Caki2 (cell line): Measurements from ENCODE around the gene DHX16. TPM values are rescaled to one million over a fixed set of nuclear protein-coding genes. Genes with fewer than 3 reads are reported as not detected.
"Not testable (repeated sequence)": the region's sequence is repeated elsewhere in the genome, so short reads cannot be mapped to it uniquely, and the experiment has no call there.

ENCODE experiments used
- DNase-seq: peaks from one replicate; pipeline ENCODE4 v3.0.0-alpha.2; 2015; ENCODE audit warnings: low read depth
- in situ Hi-C: cut with HindIII; loops from 2 replicates; pipeline ENCODE4 v1.10.0; 2016; ENCODE audit warnings: low sequenced_read_pairs, low pct_unique_long_range_greater_than_20kb, mixed read lengths
- total RNA-seq: library from RNA; depleted of rRNA; stranded (reverse); fragments of >200 nt; shearing (Covaris generic); gene quantifications from 2 replicates; pipeline ENCODE4 v1.2.3, GENCODE V29; 2014; ENCODE audit warnings: low replicate concordance

The DHX16 gene
- total RNA-seq, 1 experiment from 2014 or later = 37.5 TPM

GRCh38 chr6:30683183-30683979 is 10.6 kb upstream of the DHX16 start:
- DNase-seq = no peak
- in situ Hi-C loops = no loop called here

- in situ Hi-C loops = no loop called here
- peak; percentile 33 for DNase-seq
Observed at GRCh38 chr6:30682143-30683117, 9.6 kb upstream of the DHX16 start.

- no peak for DNase-seq
Observed at GRCh38 chr6:30681766-30682142, 8.9 kb upstream of the DHX16 start.

GRCh38 chr6:30679765-30680535 is 7.1 kb upstream of the DHX16 start:
- in situ Hi-C loops = no loop called here
- no peak for DNase-seq

More at GRCh38 chr6:30681766-30682142, 8.9 kb upstream of the DHX16 start:
- in situ Hi-C loops = no loop called here

- DNase-seq = peak; percentile 71
- in situ Hi-C loops = no loop called here
Observed at GRCh38 chr6:30678964-30679726, 6.3 kb upstream of the DHX16 start.

GRCh38 chr6:30676660-30677285 is 4.0 kb upstream of the DHX16 start:
- in situ Hi-C loops = no loop called here
- no peak for DNase-seq

GRCh38 chr6:30670760-30671527 is 1.9 kb downstream of the DHX16 start:
- no peak for DNase-seq
- in situ Hi-C loops = no loop called here

- in situ Hi-C loops = not testable (repeated sequence)
Observed at GRCh38 chr6:30666300-30666699, 6.5 kb downstream of the DHX16 start.

GRCh38 chr6:30664994-30665767 is 7.6 kb downstream of the DHX16 start:
- in situ Hi-C loops = no loop called here

More at GRCh38 chr6:30666300-30666699, 6.5 kb downstream of the DHX16 start:
- DNase-seq = not testable (repeated sequence)

GRCh38 chr6:30657922-30658321 is 14.9 kb downstream of the DHX16 start:
- DNase-seq, in situ Hi-C loops: not testable (repeated sequence)

More at GRCh38 chr6:30664994-30665767, 7.6 kb downstream of the DHX16 start:
- no peak for DNase-seq

GRCh38 chr6:30657454-30657853 is 15.4 kb downstream of the DHX16 start:
- in situ Hi-C loops = no loop called here
- no peak for DNase-seq

- no peak for DNase-seq
- in situ Hi-C loops = no loop called here
Observed at GRCh38 chr6:30656513-30656912, 16.3 kb downstream of the DHX16 start.

GRCh38 chr6:30655743-30656094 is 17.1 kb downstream of the DHX16 start:
- in situ Hi-C loops = no loop called here
- DNase-seq = no peak

- in situ Hi-C loops = no loop called here
- DNase-seq = no peak
Observed at GRCh38 chr6:30654798-30655742, 17.7 kb downstream of the DHX16 start.

- no peak for DNase-seq
- in situ Hi-C loops = no loop called here
Observed at GRCh38 chr6:30651143-30651542, 21.7 kb downstream of the DHX16 start.
